Ishikawa (cell line): Measurements from ENCODE around the gene D2HGDH.

Experiments
- CEBPB ChIP-seq: IDR thresholded peaks from 2 replicates; pipeline ENCODE4 v1.6.1; 2012
- CREB1 ChIP-seq: IDR thresholded peaks from 2 replicates; pipeline ENCODE4 v1.6.1; 2012; ENCODE audit warnings: low read depth
- EGR1 ChIP-seq: IDR thresholded peaks from 2 replicates; pipeline ENCODE4 v1.6.1; 2012
- EP300 ChIP-seq: IDR thresholded peaks from 2 replicates; pipeline ENCODE4 v1.6.1; 2012; ENCODE audit warnings: borderline replicate concordance
- FOXM1 ChIP-seq: IDR thresholded peaks from 2 replicates; pipeline ENCODE4 v1.6.1; 2012; ENCODE audit warnings: low read depth, borderline replicate concordance
- MAX ChIP-seq: IDR thresholded peaks from 2 replicates; pipeline ENCODE4 v1.6.1; 2012
- NFIC ChIP-seq: IDR thresholded peaks from 2 replicates; pipeline ENCODE4 v1.6.1; 2012
- RAD21 ChIP-seq: IDR thresholded peaks from 2 replicates; pipeline ENCODE4 v1.6.1; 2012; ENCODE audit warnings: low read depth
- REST ChIP-seq: IDR thresholded peaks from 2 replicates; pipeline ENCODE4 v1.6.1; 2012; ENCODE audit warnings: low read depth, mild to moderate bottlenecking
- TAF1 ChIP-seq: IDR thresholded peaks from 2 replicates; pipeline ENCODE4 v1.6.1; 2012; ENCODE audit warnings: low read depth, mild to moderate bottlenecking
- TCF12 ChIP-seq: IDR thresholded peaks from 2 replicates; pipeline ENCODE4 v1.6.1; 2012; ENCODE audit warnings: low read depth
- TEAD4 ChIP-seq: IDR thresholded peaks from 2 replicates; pipeline ENCODE4 v1.6.1; 2012
- USF1 ChIP-seq: IDR thresholded peaks from 2 replicates; pipeline ENCODE4 v1.6.1; 2012
- YY1 ChIP-seq: IDR thresholded peaks from 2 replicates; pipeline ENCODE4 v1.6.1; 2012; ENCODE audit warnings: low read depth
- ZBTB7A ChIP-seq: IDR thresholded peaks from 2 replicates; pipeline ENCODE4 v1.6.1; 2012; ENCODE audit warnings: low read depth

The D2HGDH gene

GRCh38 chr2:241741016-241741415 lies 6.6 kb downstream of the D2HGDH start:
- no peak for TF ChIP-seq ZBTB7A
- TF ChIP-seq CEBPB, result no peak
- TF ChIP-seq TAF1, result no peak
- no peak for TF ChIP-seq CREB1
- no peak for TF ChIP-seq YY1
- no peak for TF ChIP-seq MAX

- no peak for TF ChIP-seq NFIC
- no peak for TF ChIP-seq TCF12
- no peak for TF ChIP-seq REST
- TF ChIP-seq MAX, result no peak
- no peak for TF ChIP-seq ZBTB7A
- no peak for TF ChIP-seq CEBPB
Measured at GRCh38 chr2:241742320-241742939, 8.0 kb downstream of the D2HGDH start.

GRCh38 chr2:241743620-241744019 lies 9.2 kb downstream of the D2HGDH start:
- TF ChIP-seq REST, result no peak
- TF ChIP-seq TCF12, result no peak
- TF ChIP-seq YY1, result no peak
- no peak for TF ChIP-seq EP300
- no peak for TF ChIP-seq RAD21
- no peak for TF ChIP-seq TAF1
- TF ChIP-seq FOXM1, result no peak
- no peak for TF ChIP-seq CREB1
- TF ChIP-seq CEBPB, result no peak
- no peak for TF ChIP-seq TEAD4
- no peak for TF ChIP-seq MAX
- no peak for TF ChIP-seq ZBTB7A

- TF ChIP-seq TEAD4, result no peak
- no peak for TF ChIP-seq YY1
- TF ChIP-seq NFIC, result no peak
- TF ChIP-seq EGR1, result no peak
- TF ChIP-seq USF1, result no peak
- TF ChIP-seq FOXM1, result no peak
- no peak for TF ChIP-seq TAF1
- no peak for TF ChIP-seq RAD21
- no peak for TF ChIP-seq EP300
- TF ChIP-seq MAX, result no peak
Measured at GRCh38 chr2:241744028-241744754, 9.8 kb downstream of the D2HGDH start.

- no peak for TF ChIP-seq TAF1
- TF ChIP-seq FOXM1, result no peak
- TF ChIP-seq CEBPB, result no peak
- TF ChIP-seq REST, result no peak
- no peak for TF ChIP-seq RAD21
- no peak for TF ChIP-seq TCF12
- no peak for TF ChIP-seq EP300
- no peak for TF ChIP-seq MAX
- no peak for TF ChIP-seq EGR1
- no peak for TF ChIP-seq CREB1
- TF ChIP-seq ZBTB7A, result no peak
- no peak for TF ChIP-seq YY1
- TF ChIP-seq TEAD4, result no peak
- TF ChIP-seq USF1, result no peak
- TF ChIP-seq NFIC, result no peak
Measured at GRCh38 chr2:241745276-241745675, 10.8 kb downstream of the D2HGDH start.
